Effector memory CD4-positive, alpha-beta T cell (primary cell): Measurements from ENCODE around the gene SERPINA7.

ENCODE experiments used
- DNase-seq, 3 donors: peaks; one replicate each; pipeline ENCODE4 v3.0.0-alpha.2; 2020
- H3K27ac ChIP-seq: 2 replicates; pipeline ENCODE4 v1.7.0; 2013; ENCODE audit warnings: mild to moderate bottlenecking, low read length, moderate library complexity; ENCODE audit not compliant: insufficient read depth, poor library complexity, severe bottlenecking
- H3K27me3 ChIP-seq: replicated peaks from 2 replicates; pipeline ENCODE4 v1.7.0; 2013; ENCODE audit warnings: mild to moderate bottlenecking, low read length; ENCODE audit not compliant: insufficient read depth, control insufficient read depth, poor library complexity, severe bottlenecking
- H3K36me3 ChIP-seq: 2 replicates; pipeline ENCODE4 v1.7.0; 2013; ENCODE audit warnings: mild to moderate bottlenecking, low read length, moderate library complexity; ENCODE audit not compliant: control insufficient read depth, insufficient read depth
- H3K4me1 ChIP-seq: 2 replicates; pipeline ENCODE4 v1.7.0; 2013; ENCODE audit warnings: low read length, mild to moderate bottlenecking; ENCODE audit not compliant: control insufficient read depth, insufficient read depth, poor library complexity, severe bottlenecking
- H3K4me3 ChIP-seq: 2 replicates; pipeline ENCODE4 v1.7.0; 2013; ENCODE audit warnings: low read length, low read depth, mild to moderate bottlenecking; ENCODE audit not compliant: insufficient read depth, poor library complexity, severe bottlenecking
- H3K9me3 ChIP-seq: 2 replicates; pipeline ENCODE4 v1.7.0; 2013; ENCODE audit warnings: mild to moderate bottlenecking, low read length, moderate library complexity; ENCODE audit not compliant: control insufficient read depth
- total RNA-seq, 3 donors: gene quantifications; one replicate each; lab custom pipeline; 2026; lab: John Stamatoyannopoulos, UW

SERPINA7 gene, protein sequence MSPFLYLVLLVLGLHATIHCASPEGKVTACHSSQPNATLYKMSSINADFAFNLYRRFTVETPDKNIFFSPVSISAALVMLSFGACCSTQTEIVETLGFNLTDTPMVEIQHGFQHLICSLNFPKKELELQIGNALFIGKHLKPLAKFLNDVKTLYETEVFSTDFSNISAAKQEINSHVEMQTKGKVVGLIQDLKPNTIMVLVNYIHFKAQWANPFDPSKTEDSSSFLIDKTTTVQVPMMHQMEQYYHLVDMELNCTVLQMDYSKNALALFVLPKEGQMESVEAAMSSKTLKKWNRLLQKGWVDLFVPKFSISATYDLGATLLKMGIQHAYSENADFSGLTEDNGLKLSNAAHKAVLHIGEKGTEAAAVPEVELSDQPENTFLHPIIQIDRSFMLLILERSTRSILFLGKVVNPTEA
- total RNA-seq: 0 reads per million in 3 donors

DNA sequence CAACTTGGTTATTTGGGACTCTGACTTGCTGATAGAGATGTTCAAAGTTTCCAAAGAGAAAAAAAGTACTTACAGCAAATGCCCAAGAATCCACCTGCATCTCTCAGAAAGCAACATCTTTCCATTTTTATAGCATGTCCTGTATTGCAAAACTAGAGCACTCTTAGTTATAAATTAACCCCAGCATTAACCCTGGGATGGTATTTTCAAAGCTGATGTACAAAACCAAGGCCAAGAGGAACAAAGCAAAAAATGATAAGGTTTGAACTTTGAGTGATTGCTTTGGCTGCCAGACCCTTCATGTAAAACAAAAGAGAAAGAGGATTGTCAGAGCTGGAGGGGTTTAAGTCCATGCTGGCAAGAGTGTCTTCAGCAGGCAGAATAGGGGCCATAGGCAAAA lies at the start of gene SERPINA7:
TSS of gene SERPINA7 (minus strand) at position 103 of the 400 bp plus-strand sequence. CDS start 1,669 bp downstream, outside the sequence.
- H3K4me1 ChIP-seq: no peaks in the 10 kb centered on the region
- DNase-seq: no peak
- no peaks in the 10 kb centered on the region for H3K36me3 ChIP-seq
- H3K4me3 ChIP-seq: no peak within 1 kb of the TSS
- no peak within 1 kb of the TSS for H3K27ac ChIP-seq
- H3K27me3 ChIP-seq: no peaks in the 10 kb centered on the region
- no peaks in the 10 kb centered on the region for H3K9me3 ChIP-seq

DNA sequence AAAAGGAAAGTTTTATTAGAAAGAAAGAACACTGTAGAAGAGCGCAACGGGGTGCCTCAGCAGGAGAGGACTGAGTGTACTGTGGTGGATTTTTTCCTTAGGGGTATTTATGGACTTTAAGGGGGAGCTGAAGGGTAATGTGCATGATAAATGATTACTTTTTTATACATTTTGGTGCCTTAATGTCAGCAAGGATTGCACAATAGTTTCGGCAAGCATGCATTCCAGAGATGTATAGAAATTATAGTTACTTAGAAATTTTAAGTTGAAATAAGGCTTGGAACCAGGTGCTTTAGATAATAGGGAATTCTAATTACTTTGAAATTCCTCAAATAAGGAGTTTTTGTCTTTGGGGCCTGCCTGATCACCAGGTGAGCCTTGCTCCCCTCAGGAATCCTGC lies 30.5 kb upstream of the SERPINA7 start:
- Histone ChIP-seq H3K4me3 (no peak overlapping the region), H3K9me3 (no peaks in the 10 kb centered on the region), H3K27ac (no peak overlapping the region), H3K36me3 (no peaks in the 10 kb centered on the region), H3K27me3 (no peaks in the 10 kb centered on the region), H3K4me1 (no peaks in the 10 kb centered on the region)
- no peak for DNase-seq

DNA sequence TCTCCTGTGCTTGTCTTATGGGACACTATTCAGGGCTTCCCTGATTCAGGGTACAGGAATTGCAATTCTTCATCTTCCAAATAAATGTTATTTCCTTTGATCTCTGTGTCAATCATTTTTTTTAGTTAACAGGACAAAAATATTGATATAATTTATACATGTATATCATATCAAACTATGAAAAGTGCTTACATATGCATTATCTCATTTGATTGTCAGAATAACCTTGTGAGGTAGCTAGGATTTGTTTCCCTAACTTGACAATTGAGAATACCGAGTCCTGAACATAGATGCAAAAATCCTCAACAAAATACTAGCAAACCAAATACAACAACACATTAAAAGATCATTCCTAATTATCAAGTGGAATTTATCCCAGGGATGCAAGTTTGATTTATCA lies 11.5 kb upstream of the SERPINA7 start:
- Histone ChIP-seq H3K36me3 (no peaks in the 10 kb centered on the region), H3K27me3 (no peaks in the 10 kb centered on the region), H3K4me3 (no peak overlapping the region), H3K27ac (no peak overlapping the region), H3K9me3 (no peaks in the 10 kb centered on the region), H3K4me1 (no peaks in the 10 kb centered on the region)
- DNase-seq: no peak

DNA sequence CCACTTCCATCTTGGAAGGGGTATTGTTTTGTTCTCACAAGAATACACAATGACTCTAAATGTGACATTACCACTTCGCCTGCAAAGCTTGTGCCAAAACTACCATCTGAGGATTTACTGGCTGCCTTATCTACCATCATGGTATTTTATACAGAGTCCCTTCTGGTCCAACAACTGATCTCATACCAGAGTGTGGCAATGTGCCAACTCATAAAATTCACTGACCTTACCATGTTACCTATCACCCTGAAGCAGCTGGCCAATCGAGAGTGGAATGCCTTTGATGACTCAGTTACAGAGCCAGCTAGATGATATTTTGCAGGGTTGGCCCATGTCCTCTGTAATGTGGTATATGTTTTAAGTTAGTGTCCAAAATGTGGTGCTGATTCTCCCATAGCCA lies 3.8 kb upstream of the SERPINA7 start:
- Histone ChIP-seq H3K4me1 (no peaks in the 10 kb centered on the region), H3K4me3 (no peak overlapping the region), H3K36me3 (no peaks in the 10 kb centered on the region), H3K9me3 (no peaks in the 10 kb centered on the region), H3K27ac (no peak overlapping the region), H3K27me3 (no peaks in the 10 kb centered on the region)
- DNase-seq: no peak

DNA sequence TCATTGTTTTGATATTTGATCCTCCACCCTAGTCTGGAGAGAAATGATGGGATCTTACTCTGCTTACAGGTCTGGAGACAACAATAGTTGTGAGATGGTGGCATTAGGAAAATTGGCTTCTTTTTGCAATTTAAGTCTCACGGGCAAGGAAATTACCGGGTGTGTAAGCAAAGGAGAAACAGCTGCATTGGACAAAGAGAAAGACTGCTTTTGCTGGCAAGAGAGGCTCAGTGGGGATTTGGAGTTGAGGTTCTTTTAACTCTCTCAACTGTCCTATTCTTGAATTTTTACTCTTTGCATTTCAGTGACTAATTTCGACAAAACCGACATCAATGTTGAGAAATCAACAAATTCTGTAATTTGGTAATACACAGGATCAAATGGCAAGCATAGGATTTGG lies 2.3 kb upstream of the SERPINA7 start:
- no peaks in the 10 kb centered on the region for H3K27me3 ChIP-seq
- H3K4me3 ChIP-seq: no peak overlapping the region
- H3K36me3 ChIP-seq: no peaks in the 10 kb centered on the region
- H3K9me3 ChIP-seq: no peaks in the 10 kb centered on the region
- H3K4me1 ChIP-seq: no peaks in the 10 kb centered on the region
- no peak overlapping the region for H3K27ac ChIP-seq
- DNase-seq: no peak

DNA sequence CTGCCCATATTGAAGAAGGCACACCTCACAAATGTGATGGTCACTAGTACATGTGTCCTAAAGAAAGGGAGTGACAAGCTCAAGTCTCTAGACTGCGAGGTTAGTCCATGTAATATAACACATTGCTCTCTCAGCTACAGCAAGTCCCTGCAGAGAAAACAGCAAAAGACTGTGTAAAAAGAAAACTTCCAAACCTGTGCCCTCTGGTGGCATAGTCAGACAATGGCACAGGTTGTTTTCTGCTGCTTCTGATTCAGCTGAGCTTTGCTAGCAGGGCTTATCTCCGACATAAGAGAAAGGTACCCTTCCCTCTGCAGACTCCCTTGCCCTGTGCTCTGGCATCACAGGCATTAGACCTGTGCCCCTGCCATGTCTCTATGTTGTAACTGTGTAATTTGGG lies 1.4 kb upstream of the SERPINA7 start:
- no peak overlapping the region for H3K4me3 ChIP-seq
- no peaks in the 10 kb centered on the region for H3K9me3 ChIP-seq
- H3K27me3 ChIP-seq: no peaks in the 10 kb centered on the region
- H3K4me1 ChIP-seq: no peaks in the 10 kb centered on the region
- no peak for DNase-seq
- H3K36me3 ChIP-seq: no peaks in the 10 kb centered on the region
- no peak overlapping the region for H3K27ac ChIP-seq

DNA sequence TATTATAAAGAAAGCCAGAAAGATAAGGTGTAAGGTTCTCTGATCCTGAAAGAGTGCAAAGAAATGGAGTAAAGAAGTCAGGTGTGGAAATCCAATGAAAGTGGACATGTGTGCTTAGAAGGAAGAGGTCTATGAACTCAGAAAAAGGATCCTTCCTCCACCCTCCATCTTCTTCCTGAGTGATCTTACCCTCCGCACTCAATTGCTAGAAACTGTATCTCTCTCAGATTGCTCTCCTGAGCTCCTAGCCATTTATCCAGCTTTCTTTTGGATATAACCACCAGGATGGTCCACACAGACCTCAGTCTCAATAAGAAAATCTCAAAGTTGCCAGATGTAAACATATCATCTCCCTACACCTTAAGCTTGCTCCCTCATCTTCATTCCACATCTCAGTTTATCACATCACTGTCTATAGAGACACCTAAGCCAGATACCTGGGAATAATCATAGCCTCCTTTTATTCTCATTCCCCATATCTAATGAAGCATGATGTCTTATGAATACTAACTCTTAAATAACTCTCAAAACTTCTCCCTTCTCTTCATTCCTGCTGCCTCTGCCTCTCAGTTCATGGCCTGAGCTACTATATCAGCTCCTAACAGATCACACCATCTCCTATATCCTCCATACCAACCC lies 573 bp downstream of the SERPINA7 start:
- Histone ChIP-seq H3K36me3 (no peaks in the 10 kb centered on the region), H3K27me3 (no peaks in the 10 kb centered on the region), H3K9me3 (no peaks in the 10 kb centered on the region), H3K4me3 (no peak overlapping the region), H3K4me1 (no peaks in the 10 kb centered on the region), H3K27ac (no peak overlapping the region)
- no peak for DNase-seq

DNA sequence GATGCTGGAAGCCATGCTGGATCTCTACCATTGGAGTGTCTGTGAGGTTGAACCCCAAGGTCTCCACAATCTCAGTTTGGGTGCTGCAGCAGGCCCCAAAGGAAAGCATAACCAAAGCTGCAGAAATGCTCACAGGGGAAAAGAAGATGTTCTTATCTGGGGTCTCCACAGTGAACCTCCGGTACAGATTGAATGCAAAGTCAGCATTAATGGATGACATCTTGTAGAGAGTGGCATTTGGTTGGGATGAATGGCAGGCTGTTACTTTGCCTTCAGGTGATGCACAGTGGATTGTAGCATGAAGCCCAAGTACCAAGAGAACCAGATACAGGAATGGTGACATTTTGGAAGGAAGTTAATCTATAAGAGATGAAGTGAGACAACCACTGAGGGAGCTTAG lies 1.8 kb downstream of the SERPINA7 start:
- no peaks in the 10 kb centered on the region for H3K9me3 ChIP-seq
- H3K4me1 ChIP-seq: no peaks in the 10 kb centered on the region
- no peak for DNase-seq
- no peak overlapping the region for H3K27ac ChIP-seq
- no peaks in the 10 kb centered on the region for H3K27me3 ChIP-seq
- H3K4me3 ChIP-seq: no peak overlapping the region
- H3K36me3 ChIP-seq: no peaks in the 10 kb centered on the region

DNA sequence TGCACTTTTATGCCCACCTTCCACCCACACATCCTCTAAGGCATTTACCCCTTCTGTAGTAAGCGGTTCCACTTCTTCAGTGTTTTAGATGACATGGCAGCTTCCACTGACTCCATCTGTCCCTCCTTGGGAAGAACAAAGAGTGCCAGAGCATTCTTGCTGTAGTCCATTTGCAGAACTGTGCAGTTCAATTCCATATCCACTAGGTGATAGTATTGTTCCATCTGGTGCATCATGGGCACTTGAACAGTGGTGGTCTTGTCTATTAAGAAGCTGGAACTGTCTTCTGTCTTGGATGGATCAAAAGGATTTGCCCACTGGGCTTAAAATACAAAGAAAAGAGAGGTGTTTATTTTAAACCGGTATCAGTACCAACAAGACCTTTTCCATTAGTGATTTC lies 3.5 kb downstream of the SERPINA7 start:
- Histone ChIP-seq H3K27ac (no peak overlapping the region), H3K4me1 (no peaks in the 10 kb centered on the region), H3K27me3 (no peaks in the 10 kb centered on the region), H3K4me3 (no peak overlapping the region), H3K36me3 (no peaks in the 10 kb centered on the region), H3K9me3 (no peaks in the 10 kb centered on the region)
- DNase-seq: no peak

DNA sequence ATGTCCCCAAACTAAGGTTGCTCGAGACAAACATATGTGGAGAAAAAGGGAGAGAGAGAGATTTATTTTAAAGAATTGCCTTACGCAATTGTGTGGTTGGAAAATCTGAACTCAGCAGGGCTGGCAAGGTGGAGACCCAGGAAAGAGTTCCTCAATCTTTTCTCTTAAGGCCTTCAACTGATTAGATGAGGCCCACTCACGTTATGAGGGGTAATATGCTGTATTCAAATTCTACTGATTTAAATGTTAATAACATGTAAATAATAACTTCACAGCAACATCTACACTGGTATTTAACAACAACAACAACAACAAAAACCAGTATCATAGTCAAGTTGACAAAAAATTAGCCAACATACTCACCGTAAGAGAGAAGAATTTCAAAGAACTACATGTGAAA lies 14.6 kb downstream of the SERPINA7 start:
- Histone ChIP-seq H3K9me3 (no peaks in the 10 kb centered on the region), H3K27ac (no peak overlapping the region), H3K36me3 (no peaks in the 10 kb centered on the region), H3K27me3 (no peaks in the 10 kb centered on the region), H3K4me3 (no peak overlapping the region), H3K4me1 (no peaks in the 10 kb centered on the region)
- DNase-seq: no peak
